Subcutaneous abdominal adipose tissue (tissue), 5 donors: ENCODE results near the gene SUCLG1.

Experiments
- H3K27ac ChIP-seq: one replicate; pipeline ENCODE4 v1.7.0; 2013; ENCODE audit warnings: low read depth, mild to moderate bottlenecking, inconsistent platforms, low read length, moderate library complexity
- H3K27me3 ChIP-seq, 5 donors: one replicate each; pipeline ENCODE4 v1.7.0; 2013; ENCODE audit warnings: low read length in 5 of 5, inconsistent platforms in 1 of 5; ENCODE audit not compliant: control insufficient read depth in 5 of 5, insufficient read depth in 4 of 5
- H3K36me3 ChIP-seq, 5 donors: one replicate each; pipeline ENCODE4 v1.7.0; 2013; ENCODE audit warnings: low read length in 5 of 5; ENCODE audit not compliant: control insufficient read depth in 5 of 5, insufficient read depth in 5 of 5
- H3K4me1 ChIP-seq, 5 donors: one replicate each; pipeline ENCODE4 v1.7.0; 2013; ENCODE audit warnings: low read length in 5 of 5, mild to moderate bottlenecking in 3 of 5, moderate library complexity in 1 of 5; ENCODE audit not compliant: control insufficient read depth in 5 of 5, insufficient read depth in 5 of 5
- H3K4me3 ChIP-seq, 5 donors: one replicate each; pipeline ENCODE4 v1.7.0; 2013; ENCODE audit warnings: low read length in 5 of 5, low read depth in 1 of 5
- H3K9ac ChIP-seq, 5 donors: one replicate each; pipeline ENCODE4 v1.7.0; 2013; ENCODE audit warnings: low read length in 5 of 5, mild to moderate bottlenecking in 4 of 5, moderate library complexity in 3 of 5
- H3K9me3 ChIP-seq, 5 donors: one replicate each; pipeline ENCODE4 v1.7.0; 2013; ENCODE audit warnings: low read length in 5 of 5; ENCODE audit not compliant: control insufficient read depth in 5 of 5
- donor health status: healthy.
- donor health status: healthy.
- donor health status: healthy.
- donor health status: healthy.
- donor health status: healthy.

The SUCLG1 gene

GRCh38 chr2:84459018-84459943 lies at the start of gene SUCLG1:
SUCLG1 (minus strand) TSS chr2:84459280; CDS start chr2:84459269, 11 bp downstream.
- Histone ChIP-seq H3K27ac (peak within 1 kb of the TSS; percentile 99), H3K9me3 (no peaks in the 10 kb centered on the region), H3K36me3 (peaks cover 0 to under 1% (median 0%) of the 10 kb centered on the region in 5 donors), H3K27me3 (no peaks in the 10 kb centered on the region), H3K4me3 (peak within 1 kb of the TSS; percentile 74 to 97 (median 88)), H3K9ac (peak within 1 kb of the TSS; percentile 89 to 99 (median 97)), H3K4me1 (peaks cover 5 to 38% (median 31%) of the 10 kb centered on the region in 5 donors)

GRCh38 chr2:84498150-84498799 lies 39.2 kb upstream of the SUCLG1 start:
- Histone ChIP-seq H3K27me3 (no peaks in the 10 kb centered on the region), H3K36me3 (no peaks in the 10 kb centered on the region), H3K9me3 (no peaks in the 10 kb centered on the region), H3K9ac (no peak overlapping the region), H3K27ac (no peak overlapping the region), H3K4me1 (peaks cover 0 to 8% (median 0%) of the 10 kb centered on the region in 5 donors), H3K4me3 (no peak overlapping the region)

GRCh38 chr2:84497285-84497684 lies 38.2 kb upstream of the SUCLG1 start:
- no peak overlapping the region for H3K27ac ChIP-seq
- H3K9me3 ChIP-seq = no peaks in the 10 kb centered on the region
- no peaks in the 10 kb centered on the region for H3K36me3 ChIP-seq
- H3K9ac ChIP-seq = no peak overlapping the region
- peaks cover 0 to 8% (median 0%) of the 10 kb centered on the region in 5 donors for H3K4me1 ChIP-seq
- H3K27me3 ChIP-seq = no peaks in the 10 kb centered on the region
- no peak overlapping the region for H3K4me3 ChIP-seq

GRCh38 chr2:84496386-84496785 lies 37.3 kb upstream of the SUCLG1 start:
- Histone ChIP-seq H3K9ac (no peak overlapping the region), H3K27ac (no peak overlapping the region), H3K36me3 (no peaks in the 10 kb centered on the region), H3K4me1 (peaks cover 0 to 8% (median 0%) of the 10 kb centered on the region in 5 donors), H3K4me3 (no peak overlapping the region), H3K27me3 (no peaks in the 10 kb centered on the region), H3K9me3 (no peaks in the 10 kb centered on the region)

GRCh38 chr2:84495539-84496146 lies 36.6 kb upstream of the SUCLG1 start:
- H3K27me3 ChIP-seq = no peaks in the 10 kb centered on the region
- no peak overlapping the region for H3K9ac ChIP-seq
- peaks cover 0 to 8% (median 0%) of the 10 kb centered on the region in 5 donors for H3K4me1 ChIP-seq
- H3K4me3 ChIP-seq = no peak overlapping the region
- no peaks in the 10 kb centered on the region for H3K9me3 ChIP-seq
- no peaks in the 10 kb centered on the region for H3K36me3 ChIP-seq
- no peak overlapping the region for H3K27ac ChIP-seq

- Histone ChIP-seq H3K4me1 (peaks cover 0 to 8% (median 0%) of the 10 kb centered on the region in 5 donors), H3K9me3 (no peaks in the 10 kb centered on the region), H3K4me3 (no peak overlapping the region), H3K27me3 (no peaks in the 10 kb centered on the region), H3K9ac (no peak overlapping the region), H3K27ac (no peak overlapping the region), H3K36me3 (no peaks in the 10 kb centered on the region)
Measured at GRCh38 chr2:84494070-84494469, 35.0 kb upstream of the SUCLG1 start.

GRCh38 chr2:84493514-84493913 lies 34.4 kb upstream of the SUCLG1 start:
- H3K36me3 ChIP-seq = no peaks in the 10 kb centered on the region
- H3K4me3 ChIP-seq = no peak overlapping the region
- no peak overlapping the region for H3K27ac ChIP-seq
- no peak overlapping the region for H3K9ac ChIP-seq
- H3K9me3 ChIP-seq = no peaks in the 10 kb centered on the region
- H3K4me1 ChIP-seq = peaks cover 0 to 8% (median 0%) of the 10 kb centered on the region in 5 donors
- H3K27me3 ChIP-seq = no peaks in the 10 kb centered on the region

GRCh38 chr2:84492571-84492970 lies 33.5 kb upstream of the SUCLG1 start:
- Histone ChIP-seq H3K9me3 (no peaks in the 10 kb centered on the region), H3K9ac (no peak overlapping the region), H3K4me1 (peaks cover 0 to 9% (median 0%) of the 10 kb centered on the region in 5 donors), H3K27ac (no peak overlapping the region), H3K27me3 (no peaks in the 10 kb centered on the region), H3K4me3 (no peak overlapping the region), H3K36me3 (no peaks in the 10 kb centered on the region)

GRCh38 chr2:84491741-84492140 lies 32.7 kb upstream of the SUCLG1 start:
- Histone ChIP-seq H3K27me3 (no peaks in the 10 kb centered on the region), H3K4me1 (peaks cover 0 to 15% (median 2%) of the 10 kb centered on the region in 5 donors), H3K9ac (no peak overlapping the region), H3K9me3 (no peaks in the 10 kb centered on the region), H3K27ac (no peak overlapping the region), H3K36me3 (no peaks in the 10 kb centered on the region), H3K4me3 (no peak overlapping the region)

GRCh38 chr2:84491256-84491655 lies 32.2 kb upstream of the SUCLG1 start:
- Histone ChIP-seq H3K36me3 (no peaks in the 10 kb centered on the region), H3K27ac (no peak overlapping the region)

More at GRCh38 chr2:84491256-84491655, 32.2 kb upstream of the SUCLG1 start:
- Histone ChIP-seq H3K4me3 (no peak overlapping the region), H3K27me3 (no peaks in the 10 kb centered on the region), H3K9ac (no peak overlapping the region), H3K4me1 (peaks cover 0 to 20% (median 7%) of the 10 kb centered on the region in 5 donors), H3K9me3 (no peaks in the 10 kb centered on the region)
